GM23338 (cell line): ENCODE measurements around the gene AGPAT4.

Source experiments
- CREB1 ChIP-seq: fragments of 250-450 bp; sonication (Bioruptor Pico); IDR thresholded peaks from 2 replicates; pipeline ENCODE4 v1.5.0; 2020; ENCODE audit warnings: low read depth, mild to moderate bottlenecking, moderate library complexity
- CTCF ChIP-seq, 2 experiments: fragments of 200-600 bp in 1 of 2; sonication (generic) in 1 of 2; conservative IDR thresholded peaks; 2 replicates each; pipeline versions ENCODE4 v1.5.1 to v1.6.1; 2016 to 2017; ENCODE audit warnings: antibody characterized with exemption in 2 of 2, low read depth in 2 of 2, mild to moderate bottlenecking in 2 of 2, moderate library complexity in 1 of 2

- TF ChIP-seq CTCF (conservative IDR thresholded peaks at IDR 0.05; ENCODE audit: low read depth in 2 of 2) = no peak
- no peak for TF ChIP-seq CREB1 (CRISPR knock-in tag)
Measured at GRCh38 chr6:161270116-161270515, 3.7 kb downstream of the AGPAT4 start.
